ENCODE data around the gene IRAK1BP1. TPM values are rescaled to one million over a fixed set of nuclear protein-coding genes. Genes with fewer than 3 reads are reported as not detected.
A peak's percentile ranks its signal among the peaks of the same experiment; 100 is the strongest.

The IRAK1BP1 gene
- total RNA-seq, 1 donor from 2014 or later: 2.6 TPM

GRCh38 chr6:78936515-78936914, 69.2 kb downstream of the IRAK1BP1 start:
- DNase-seq (ENCODE audit: low read depth) (no peak), FAIRE-seq (no peak)
- no peak overlapping the region for H3K4me3 ChIP-seq (ENCODE audit: low read depth, low read length)
- H3K36me3 ChIP-seq (ENCODE audit: control insufficient read depth, insufficient read depth, low read length): no peaks in the 10 kb centered on the region
- TF ChIP-seq CTCF (IDR thresholded peaks at IDR 0.05; ENCODE audit: insufficient read depth, low read length, severe bottlenecking): no peak
- H3K27me3 ChIP-seq (ENCODE audit: control insufficient read depth, insufficient read depth, low read length): no peaks in the 10 kb centered on the region

GRCh38 chr6:78942446-78942845, 75.1 kb downstream of the IRAK1BP1 start:
- H3K36me3 ChIP-seq (ENCODE audit: control insufficient read depth, insufficient read depth, low read length): peaks cover 4% of the 10 kb centered on the region
- no peaks in the 10 kb centered on the region for H3K27me3 ChIP-seq (ENCODE audit: control insufficient read depth, insufficient read depth, low read length)
- TF ChIP-seq CTCF (IDR thresholded peaks at IDR 0.05; ENCODE audit: insufficient read depth, low read length, severe bottlenecking): no peak
- DNase-seq (ENCODE audit: low read depth): peak; percentile 36
- H3K4me3 ChIP-seq (ENCODE audit: low read depth, low read length): no peak overlapping the region
- FAIRE-seq: no peak

GRCh38 chr6:78947529-78947928, 80.2 kb downstream of the IRAK1BP1 start:
- Histone ChIP-seq H3K27me3 (ENCODE audit: control insufficient read depth, insufficient read depth, low read length) (no peaks in the 10 kb centered on the region), H3K4me3 (ENCODE audit: low read depth, low read length) (no peak overlapping the region), H3K36me3 (ENCODE audit: control insufficient read depth, insufficient read depth, low read length) (peaks cover 9% of the 10 kb centered on the region)
- DNase-seq (ENCODE audit: low read depth) (no peak), FAIRE-seq (no peak)
- TF ChIP-seq CTCF (IDR thresholded peaks at IDR 0.05; ENCODE audit: insufficient read depth, low read length, severe bottlenecking): no peak

DNA sequence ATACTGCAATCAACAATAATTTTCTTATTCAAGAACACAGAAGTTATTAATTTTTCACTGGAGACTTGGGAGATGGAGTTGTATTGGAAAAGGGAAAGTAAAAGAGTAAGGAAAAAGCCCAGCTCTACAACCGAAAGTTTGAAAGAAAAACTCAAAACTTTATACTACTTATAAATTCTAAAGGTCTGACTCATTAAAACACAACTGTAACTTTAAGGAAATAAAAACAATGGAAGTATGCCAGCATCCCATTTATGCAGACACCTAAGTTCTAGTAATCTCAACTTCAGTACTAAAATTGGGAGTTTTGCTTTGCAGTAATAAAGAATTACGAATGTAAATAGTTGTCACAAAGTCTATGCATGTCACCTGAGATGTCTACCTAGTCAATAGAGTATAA, 80.6 kb downstream of the IRAK1BP1 start:
- DNase-seq (ENCODE audit: low read depth) (peak; percentile 33), FAIRE-seq (no peak)
- Histone ChIP-seq H3K36me3 (ENCODE audit: control insufficient read depth, insufficient read depth, low read length) (peaks cover 9% of the 10 kb centered on the region), H3K4me3 (ENCODE audit: low read depth, low read length) (no peak overlapping the region), H3K27me3 (ENCODE audit: control insufficient read depth, insufficient read depth, low read length) (no peaks in the 10 kb centered on the region)
- TF ChIP-seq CTCF (IDR thresholded peaks at IDR 0.05; ENCODE audit: insufficient read depth, low read length, severe bottlenecking): no peak

- no peaks in the 10 kb centered on the region for H3K27me3 ChIP-seq (ENCODE audit: control insufficient read depth, insufficient read depth, low read length)
- DNase-seq (ENCODE audit: low read depth): no peak
- H3K4me3 ChIP-seq (ENCODE audit: low read depth, low read length): no peak overlapping the region
- no peak for FAIRE-seq
- H3K36me3 ChIP-seq (ENCODE audit: control insufficient read depth, insufficient read depth, low read length): peaks cover 9% of the 10 kb centered on the region
- TF ChIP-seq CTCF (IDR thresholded peaks at IDR 0.05; ENCODE audit: insufficient read depth, low read length, severe bottlenecking): no peak
These were observed 81.4 kb downstream of the IRAK1BP1 start for GRCh38 chr6:78948785-78949184.

- Histone ChIP-seq H3K36me3 (ENCODE audit: control insufficient read depth, insufficient read depth, low read length) (peaks cover 8% of the 10 kb centered on the region), H3K27me3 (ENCODE audit: control insufficient read depth, insufficient read depth, low read length) (no peaks in the 10 kb centered on the region), H3K4me3 (ENCODE audit: low read depth, low read length) (no peak overlapping the region)
- FAIRE-seq: no peak
- no peak for TF ChIP-seq CTCF (IDR thresholded peaks at IDR 0.05; ENCODE audit: insufficient read depth, low read length, severe bottlenecking)
- no peak for DNase-seq (ENCODE audit: low read depth)
These were observed 85.0 kb downstream of the IRAK1BP1 start for GRCh38 chr6:78952362-78952761.
